MM.1S (cell line): ENCODE measurements around the gene RRN3.
"Not testable (repeated sequence)": the region's sequence is repeated elsewhere in the genome, so short reads cannot be mapped to it uniquely, and the experiment has no call there.

Experiments used
- DNase-seq: peaks from one replicate; pipeline ENCODE4 v3.0.0-alpha.2; 2015
- H2AFZ ChIP-seq: fragments of 300-600 bp; sonication (generic); 2 replicates; pipeline ENCODE4 v1.6.0; 2016; ENCODE audit warnings: antibody characterized with exemption, low read length
- H3F3A ChIP-seq: fragments of 300-600 bp; sonication (generic); 2 replicates; pipeline ENCODE4 v1.6.1; 2016; ENCODE audit warnings: mild to moderate bottlenecking, antibody characterized with exemption, low read length, moderate library complexity, mixed read lengths; ENCODE audit not compliant: insufficient read depth
- H3K27ac ChIP-seq: fragments of 300-600 bp; sonication (generic); 2 replicates; pipeline ENCODE4 v1.5.1; 2016; ENCODE audit warnings: mild to moderate bottlenecking, low read length
- H3K27me3 ChIP-seq: fragments of 300-600 bp; sonication (generic); replicated peaks from 2 replicates; pipeline ENCODE4 v1.6.0; 2016; ENCODE audit warnings: low read length; ENCODE audit not compliant: insufficient read depth
- H3K36me3 ChIP-seq: fragments of 300-600 bp; sonication (generic); replicated peaks from 2 replicates; pipeline ENCODE4 v1.6.1; 2016; ENCODE audit warnings: mild to moderate bottlenecking, low read length, mixed read lengths; ENCODE audit not compliant: insufficient read depth
- H3K4me1 ChIP-seq: fragments of 300-600 bp; sonication (generic); 2 replicates; pipeline ENCODE4 v1.6.1; 2016; ENCODE audit warnings: low read length, mixed read lengths
- H3K4me2 ChIP-seq: fragments of 300-600 bp; sonication (generic); 2 replicates; pipeline ENCODE4 v1.6.0; 2016; ENCODE audit warnings: low read depth, low read length
- H3K4me3 ChIP-seq: fragments of 300-600 bp; sonication (generic); 2 replicates; pipeline ENCODE4 v1.5.1; 2016; ENCODE audit warnings: low read length, mixed read lengths
- H3K79me2 ChIP-seq: fragments of 300-600 bp; sonication (generic); 2 replicates; pipeline ENCODE4 v1.6.1; 2016; ENCODE audit warnings: mixed run types, low read length, mixed read lengths
- H3K9ac ChIP-seq: fragments of 300-600 bp; sonication (generic); 2 replicates; pipeline ENCODE4 v1.6.1; 2016; ENCODE audit warnings: low read length, mixed read lengths
- H3K9me2 ChIP-seq: fragments of 300-600 bp; sonication (generic); replicated peaks from 2 replicates; pipeline ENCODE4 v1.6.1; 2016; ENCODE audit warnings: mild to moderate bottlenecking, low read length, mixed read lengths; ENCODE audit not compliant: insufficient read depth
- H3K9me3 ChIP-seq: fragments of 300-600 bp; sonication (generic); replicated peaks from 2 replicates; pipeline ENCODE4 v1.6.1; 2016; ENCODE audit warnings: mild to moderate bottlenecking, low read length, mixed read lengths; ENCODE audit not compliant: insufficient read depth
- H4K20me1 ChIP-seq: fragments of 300-600 bp; sonication (generic); 2 replicates; pipeline ENCODE4 v1.6.1; 2016; ENCODE audit warnings: mild to moderate bottlenecking, low read length, moderate library complexity, mixed read lengths; ENCODE audit not compliant: insufficient read depth

Gene RRN3, protein sequence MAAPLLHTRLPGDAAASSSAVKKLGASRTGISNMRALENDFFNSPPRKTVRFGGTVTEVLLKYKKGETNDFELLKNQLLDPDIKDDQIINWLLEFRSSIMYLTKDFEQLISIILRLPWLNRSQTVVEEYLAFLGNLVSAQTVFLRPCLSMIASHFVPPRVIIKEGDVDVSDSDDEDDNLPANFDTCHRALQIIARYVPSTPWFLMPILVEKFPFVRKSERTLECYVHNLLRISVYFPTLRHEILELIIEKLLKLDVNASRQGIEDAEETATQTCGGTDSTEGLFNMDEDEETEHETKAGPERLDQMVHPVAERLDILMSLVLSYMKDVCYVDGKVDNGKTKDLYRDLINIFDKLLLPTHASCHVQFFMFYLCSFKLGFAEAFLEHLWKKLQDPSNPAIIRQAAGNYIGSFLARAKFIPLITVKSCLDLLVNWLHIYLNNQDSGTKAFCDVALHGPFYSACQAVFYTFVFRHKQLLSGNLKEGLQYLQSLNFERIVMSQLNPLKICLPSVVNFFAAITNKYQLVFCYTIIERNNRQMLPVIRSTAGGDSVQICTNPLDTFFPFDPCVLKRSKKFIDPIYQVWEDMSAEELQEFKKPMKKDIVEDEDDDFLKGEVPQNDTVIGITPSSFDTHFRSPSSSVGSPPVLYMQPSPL

GRCh38 chr16:15093955-15094827 is at the start of gene RRN3:
Gene RRN3 (minus strand): TSS chr16:15094272. CDS start chr16:15094233, 39 bp downstream.
- H3K27me3 ChIP-seq, H3K4me1 ChIP-seq, H3K36me3 ChIP-seq, H3K9me2 ChIP-seq, H4K20me1 ChIP-seq, H3K9me3 ChIP-seq, H3F3A ChIP-seq: not testable (repeated sequence)
- peak; percentile 92 for DNase-seq
- Histone ChIP-seq H3K4me3 (peak within 1 kb of the TSS; percentile 74), H3K79me2 (peaks cover 15% of the 10 kb centered on the region), H3K27ac (peak within 1 kb of the TSS; percentile 13; the same call in 1 of the 2 replicates), H3K9ac (peak within 1 kb of the TSS; percentile 76), H2AFZ (peak within 1 kb of the TSS; percentile 74), H3K4me2 (peak within 1 kb of the TSS; percentile 84)

DNA sequence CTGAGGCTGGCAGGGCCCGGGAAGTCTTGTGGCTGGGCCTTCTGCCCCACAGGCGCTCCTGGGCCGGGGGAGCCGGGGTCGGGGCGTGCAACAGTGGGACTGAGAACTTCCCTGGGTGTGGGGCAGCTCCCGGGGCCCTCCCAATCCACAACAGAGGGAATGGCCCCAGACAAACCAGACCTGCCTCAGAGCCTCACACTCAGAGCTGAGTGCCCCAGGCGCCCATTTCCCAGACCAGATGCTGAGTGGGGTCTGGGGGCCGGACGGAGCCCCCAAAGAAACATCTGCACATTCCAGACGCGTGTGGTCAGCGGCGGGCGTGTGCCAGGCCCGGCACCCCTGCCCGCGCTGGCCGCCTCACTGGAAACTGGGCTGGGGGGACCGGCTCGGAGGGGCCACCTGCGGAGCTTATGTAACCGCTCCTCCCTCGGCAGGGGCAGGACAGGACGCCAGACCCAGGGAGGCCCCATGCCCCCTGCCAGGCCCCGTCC is 49.6 kb upstream of the RRN3 start:
- not testable (repeated sequence) for H3K4me3 ChIP-seq, H3K9me2 ChIP-seq, H3K4me1 ChIP-seq, H3K9me3 ChIP-seq, H3K27me3 ChIP-seq, H4K20me1 ChIP-seq, H2AFZ ChIP-seq, DNase-seq, H3K36me3 ChIP-seq, H3F3A ChIP-seq, H3K9ac ChIP-seq, H3K27ac ChIP-seq, H3K4me2 ChIP-seq
- peaks cover 26% of the 10 kb centered on the region; the same call in 1 of the 2 replicates for H3K79me2 ChIP-seq

DNA sequence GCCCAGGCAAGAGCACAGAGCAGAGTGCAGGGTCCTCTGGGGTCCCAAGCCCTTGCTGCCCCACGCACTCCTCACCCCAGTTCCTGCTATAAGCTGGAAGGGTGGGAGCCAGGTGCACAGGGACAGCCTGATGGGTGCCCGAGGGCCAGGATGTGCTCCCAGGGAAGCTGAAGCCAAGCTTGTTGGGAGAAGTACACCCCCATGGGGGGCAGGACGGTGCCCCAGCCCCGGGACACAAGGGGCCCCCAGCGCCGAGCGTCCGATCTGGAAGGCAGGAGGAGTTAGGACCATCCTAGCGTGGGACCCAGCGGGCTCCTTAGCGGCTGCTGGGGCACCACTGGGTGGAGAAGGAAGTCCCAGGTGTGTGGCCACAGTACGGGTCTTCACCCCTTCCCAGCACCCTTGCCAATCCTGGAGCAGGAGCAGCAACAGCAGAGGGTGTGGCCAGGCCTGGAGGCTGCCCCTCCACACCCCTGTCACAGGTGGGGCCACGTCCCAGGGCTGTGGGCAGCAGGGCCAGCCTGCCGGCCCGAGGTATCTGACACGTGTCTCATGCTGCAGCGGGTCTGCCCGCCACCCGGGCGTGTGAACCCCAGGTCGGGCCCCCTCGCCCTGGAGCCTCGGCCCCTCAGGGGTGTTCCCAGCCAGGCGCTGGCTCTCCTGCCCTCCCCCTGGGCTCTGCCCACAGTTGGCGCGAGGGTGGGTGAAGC is 49.0 kb upstream of the RRN3 start:
- not testable (repeated sequence) for H3K27ac ChIP-seq, H3K9me3 ChIP-seq, H2AFZ ChIP-seq, H4K20me1 ChIP-seq, H3F3A ChIP-seq, H3K4me2 ChIP-seq, H3K9ac ChIP-seq, H3K4me3 ChIP-seq, H3K9me2 ChIP-seq, H3K27me3 ChIP-seq, H3K4me1 ChIP-seq, H3K36me3 ChIP-seq, DNase-seq
- H3K79me2 ChIP-seq = peaks cover 26% of the 10 kb centered on the region; the same call in 1 of the 2 replicates

GRCh38 chr16:15142107-15142890 is 48.2 kb upstream of the RRN3 start:
- H3F3A ChIP-seq, H3K4me2 ChIP-seq, H3K36me3 ChIP-seq, H3K9ac ChIP-seq, H4K20me1 ChIP-seq, H3K27ac ChIP-seq, H3K9me3 ChIP-seq, H3K27me3 ChIP-seq, H3K4me3 ChIP-seq, H3K4me1 ChIP-seq, H2AFZ ChIP-seq, DNase-seq, H3K9me2 ChIP-seq: not testable (repeated sequence)
- H3K79me2 ChIP-seq = peaks cover 25% of the 10 kb centered on the region; the same call in 1 of the 2 replicates
